ENCODE measurements around the gene PKD1L1.

Gene PKD1L1

DNA sequence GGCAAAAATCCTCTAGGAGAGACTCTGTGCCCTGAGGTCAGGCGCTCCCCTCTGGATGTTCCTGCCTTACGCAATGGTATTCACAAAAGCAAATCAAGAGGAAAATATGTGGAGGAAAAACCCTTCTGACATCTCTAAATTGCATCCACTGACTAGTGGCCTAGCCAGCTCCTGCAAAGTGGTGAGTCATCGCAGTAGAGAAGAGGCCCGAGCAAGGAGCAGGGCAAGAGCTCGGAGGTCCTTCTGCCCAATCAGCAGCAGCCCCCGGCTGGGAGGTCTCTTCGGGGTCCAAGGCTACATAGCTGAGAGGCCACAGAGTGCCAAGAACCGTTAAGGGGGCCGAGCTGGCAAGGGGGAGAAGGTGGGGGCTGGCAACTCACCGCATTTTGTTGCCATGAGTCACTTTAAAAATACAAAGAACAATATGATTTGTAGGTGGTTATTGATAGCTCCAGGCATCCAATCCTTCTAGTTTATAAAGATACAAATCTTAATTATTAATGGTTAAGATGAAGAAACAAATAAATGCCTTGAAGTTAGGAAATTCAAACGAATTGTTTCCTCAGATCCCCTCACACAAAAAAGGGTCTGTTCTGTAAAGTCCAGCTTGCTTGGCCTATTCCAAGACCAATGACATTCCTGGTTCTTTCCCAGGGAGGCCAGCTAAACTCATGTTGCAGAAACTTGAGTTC lies 161.6 kb downstream of the PKD1L1 start:
- no peak for DNase-seq

- no peak for DNase-seq
Observed at GRCh38 chr7:47785923-47786556, 162.2 kb downstream of the PKD1L1 start.

GRCh38 chr7:47783456-47784223 lies 164.6 kb downstream of the PKD1L1 start:
- no peak for DNase-seq

DNA sequence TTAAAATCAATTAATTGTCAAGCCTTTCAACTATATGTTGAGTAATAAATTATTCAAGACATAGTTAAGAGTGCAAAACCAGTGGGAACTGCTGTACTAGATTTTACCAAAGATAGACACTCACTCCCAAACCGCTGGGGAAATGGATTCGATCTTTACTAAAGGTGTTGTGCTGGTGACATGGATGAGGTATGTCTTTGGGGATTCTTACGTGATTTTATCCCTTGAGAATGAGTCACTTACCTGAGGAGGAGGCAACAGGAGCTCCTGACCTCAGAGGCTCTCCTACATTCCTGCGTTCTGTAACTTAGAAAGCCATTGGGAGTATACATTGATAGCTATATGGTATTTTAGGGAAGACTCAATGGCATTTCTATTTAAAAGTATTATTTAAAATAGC lies 165.5 kb downstream of the PKD1L1 start:
- DNase-seq, result no peak

- DNase-seq, result no peak
Observed at GRCh38 chr7:47782022-47782421, 166.2 kb downstream of the PKD1L1 start.

DNA sequence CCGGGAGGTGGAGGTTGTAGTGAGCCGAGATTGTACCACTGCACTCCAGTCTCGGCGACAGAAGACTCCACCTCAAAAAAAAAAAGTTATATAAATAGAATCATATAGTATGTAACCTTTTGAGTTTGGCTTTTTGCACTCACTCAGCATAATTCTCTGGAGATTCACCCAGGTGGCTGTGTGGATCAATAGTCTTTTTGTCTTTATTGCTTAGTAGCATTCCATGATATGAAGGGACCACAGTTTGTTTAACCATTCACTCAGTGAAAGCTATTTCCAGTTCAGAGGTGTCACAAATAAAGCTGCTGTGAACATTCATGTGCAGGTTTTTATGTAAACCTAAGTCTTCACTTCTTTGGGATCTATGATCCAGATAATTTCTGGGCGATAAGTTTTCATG lies 167.7 kb downstream of the PKD1L1 start:
- DNase-seq, result no peak

DNA sequence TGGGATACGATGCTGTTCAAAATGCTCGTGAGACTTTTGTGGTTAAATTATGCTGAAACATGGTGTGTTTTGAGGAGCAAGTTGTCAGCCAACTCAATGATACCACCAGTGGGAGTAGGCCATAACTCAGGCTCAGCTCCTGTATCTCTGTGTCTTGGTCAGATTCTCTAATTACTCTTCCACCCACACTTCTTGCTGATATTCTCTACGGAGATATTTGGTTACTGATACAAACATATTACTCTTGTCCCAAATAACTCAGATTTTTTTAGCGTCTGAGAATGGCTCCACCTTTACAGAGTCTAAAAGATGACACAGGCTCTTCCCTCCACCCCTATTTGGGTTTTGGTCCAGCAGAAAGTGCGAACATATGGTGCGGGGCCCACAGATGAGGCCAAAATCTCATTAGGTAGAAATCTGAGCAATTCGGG lies 168.9 kb downstream of the PKD1L1 start:
- no peak for DNase-seq

- no peak for DNase-seq
Observed at GRCh38 chr7:47778153-47778661, 170.1 kb downstream of the PKD1L1 start.

- no peak for DNase-seq
Observed at GRCh38 chr7:47777531-47778152, 170.6 kb downstream of the PKD1L1 start.

- DNase-seq, result no peak
Observed at GRCh38 chr7:47776335-47776734, 171.9 kb downstream of the PKD1L1 start.

- DNase-seq, result no peak
Observed at GRCh38 chr7:47775238-47775637, 173.0 kb downstream of the PKD1L1 start.

- no peak for DNase-seq
Observed at GRCh38 chr7:47772492-47772891, 175.8 kb downstream of the PKD1L1 start.

- no peak for DNase-seq
Observed at GRCh38 chr7:47771990-47772360, 176.3 kb downstream of the PKD1L1 start.

- DNase-seq, result no peak
Observed at GRCh38 chr7:47771336-47771989, 176.8 kb downstream of the PKD1L1 start.

DNA sequence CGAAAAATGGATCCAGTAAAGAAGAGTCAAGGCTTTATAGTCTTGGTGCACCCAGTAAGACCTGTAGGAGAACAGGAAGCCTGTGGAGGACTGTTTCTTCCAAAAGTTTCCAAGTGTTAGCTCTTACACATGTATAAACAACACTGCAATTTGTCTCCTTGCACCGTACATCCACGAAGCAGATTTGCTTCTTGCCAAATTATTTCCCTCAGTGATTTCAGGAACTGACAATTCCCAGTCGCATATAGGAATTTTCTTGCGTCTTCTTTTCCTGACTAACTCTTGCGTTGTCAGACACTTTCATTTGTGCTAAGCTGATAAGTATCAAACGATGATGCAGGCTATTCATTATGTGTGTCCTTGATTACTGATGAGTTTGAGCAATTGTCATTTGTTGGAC lies 182.1 kb downstream of the PKD1L1 start:
- DNase-seq, result no peak

GRCh38 chr7:47765373-47765979 lies 182.8 kb downstream of the PKD1L1 start:
- DNase-seq, result no peak

- no peak for DNase-seq
Observed at GRCh38 chr7:47764746-47765145, 183.5 kb downstream of the PKD1L1 start.

GRCh38 chr7:47763063-47763974 lies 184.9 kb downstream of the PKD1L1 start:
- no peak for DNase-seq

DNA sequence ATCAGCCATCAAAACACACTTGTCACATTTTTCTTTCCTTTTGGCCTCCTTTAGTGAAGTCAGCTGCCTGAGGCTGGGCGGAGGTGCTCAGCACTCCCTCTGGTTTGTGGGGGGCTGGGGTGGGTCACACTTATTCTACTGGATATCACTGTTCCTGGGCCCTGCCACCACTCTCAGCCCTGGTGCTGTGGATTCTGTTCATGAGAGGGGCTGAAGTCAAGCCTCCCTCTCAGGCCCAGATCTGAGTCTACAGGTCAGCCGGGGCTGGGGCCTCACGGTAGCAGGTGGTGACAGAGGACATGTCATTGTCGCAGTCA lies 185.6 kb downstream of the PKD1L1 start:
- no peak for DNase-seq

- no peak for DNase-seq
Observed at GRCh38 chr7:47762207-47762606, 186.1 kb downstream of the PKD1L1 start.

DNA sequence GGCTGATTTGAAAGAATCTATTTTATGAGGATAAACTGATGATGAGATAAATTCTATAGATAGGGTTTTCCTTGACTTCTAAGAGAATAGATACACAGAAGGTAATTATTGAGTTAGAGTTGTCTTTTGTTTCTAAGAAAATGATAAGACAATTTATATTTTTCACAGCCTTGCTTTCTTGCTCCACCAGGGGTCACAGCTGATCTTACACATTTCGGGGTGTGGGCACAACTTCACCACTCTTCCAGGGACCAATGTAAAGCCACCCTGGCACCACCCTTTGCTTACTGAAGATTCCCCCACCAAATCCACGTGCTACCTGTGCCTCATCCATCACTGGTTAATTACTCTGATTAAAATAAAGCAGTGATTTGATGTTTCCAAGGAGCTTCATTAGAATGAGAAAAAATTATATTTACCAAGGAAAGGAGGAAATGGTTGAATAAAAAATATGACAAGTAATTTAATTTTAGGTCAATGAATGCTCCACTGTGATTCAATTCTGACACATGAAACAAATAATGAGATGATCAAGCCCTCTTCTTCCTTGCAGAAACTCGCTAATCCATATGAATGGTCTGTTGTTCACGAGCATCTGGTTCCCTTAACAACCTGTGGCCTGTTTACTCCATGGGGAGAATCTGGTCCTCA lies 189.1 kb downstream of the PKD1L1 start:
- no peak for DNase-seq
